Ammon's horn (tissue), 1 donor: ENCODE data around the gene RNASE2.
"Not testable (repeated sequence)": the region's sequence is repeated elsewhere in the genome, so short reads cannot be mapped to it uniquely, and the experiment has no call there.

Experiments
- DNase-seq: peaks from one replicate; pipeline ENCODE4 v3.0.0-alpha.2; 2016; ENCODE audit warnings: low spot score

RNASE2 gene

DNA sequence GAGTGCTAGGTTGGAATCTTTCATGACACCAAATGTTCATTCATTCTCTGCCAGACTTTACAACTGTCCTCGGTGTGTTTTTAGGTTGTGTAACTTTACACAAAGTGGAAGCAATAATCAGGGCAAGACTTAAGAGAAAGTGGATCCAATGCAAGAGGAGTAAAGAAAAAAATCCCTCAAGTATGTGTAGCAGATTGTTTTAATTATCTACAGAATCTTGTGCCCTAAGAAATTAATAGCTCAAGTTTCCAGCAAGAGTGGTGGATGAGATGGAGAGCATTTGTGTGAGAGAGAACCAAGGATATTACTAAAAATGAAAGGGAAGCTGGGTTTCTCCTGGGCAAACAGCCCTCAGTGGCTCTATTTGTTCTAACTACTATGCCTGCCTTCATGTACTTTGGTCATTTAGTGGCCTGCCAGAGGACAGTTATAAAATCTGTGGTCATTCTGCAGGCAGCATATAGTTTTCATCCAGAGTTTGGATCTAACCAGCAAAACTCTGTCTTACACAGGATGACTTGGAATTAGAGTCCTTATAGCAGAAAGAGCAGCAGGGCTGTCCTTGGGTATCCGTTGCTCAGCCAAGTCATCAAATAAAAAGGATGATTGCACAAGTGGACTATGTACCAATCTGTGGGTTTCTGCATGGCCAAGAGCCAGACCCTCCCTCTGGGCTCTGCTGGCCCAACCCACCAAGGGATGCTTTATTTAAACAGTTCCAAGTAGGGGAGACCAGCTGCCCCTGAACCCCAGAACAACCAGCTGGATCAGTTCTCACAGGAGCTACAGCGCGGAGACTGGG, at the start of gene RNASE2:
RNASE2 (plus strand) TSS at position 752 of the 802 bp plus-strand sequence. CDS start 285 bp downstream, outside the sequence.
- peak; percentile 29 for DNase-seq

DNA sequence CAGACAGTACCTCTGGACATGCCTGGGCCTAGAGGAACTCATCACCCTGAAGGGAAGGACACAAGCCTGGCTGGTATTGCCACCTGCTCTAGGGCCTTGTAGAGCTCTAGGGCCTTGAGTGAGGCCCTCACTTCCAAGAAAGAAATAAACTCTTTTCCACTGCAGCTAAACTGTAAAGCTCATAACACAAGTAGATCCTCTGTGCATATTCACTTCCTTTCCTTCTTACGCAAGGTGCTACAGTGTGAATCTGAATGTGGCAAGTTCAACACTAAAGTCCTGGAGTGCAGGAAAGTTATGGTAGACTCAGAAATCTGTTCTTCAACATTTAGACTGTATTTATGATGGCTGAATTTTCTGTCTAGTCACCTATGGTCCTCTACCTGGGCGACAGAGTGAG, 49.6 kb upstream of the RNASE2 start:
- no peak for DNase-seq

DNA sequence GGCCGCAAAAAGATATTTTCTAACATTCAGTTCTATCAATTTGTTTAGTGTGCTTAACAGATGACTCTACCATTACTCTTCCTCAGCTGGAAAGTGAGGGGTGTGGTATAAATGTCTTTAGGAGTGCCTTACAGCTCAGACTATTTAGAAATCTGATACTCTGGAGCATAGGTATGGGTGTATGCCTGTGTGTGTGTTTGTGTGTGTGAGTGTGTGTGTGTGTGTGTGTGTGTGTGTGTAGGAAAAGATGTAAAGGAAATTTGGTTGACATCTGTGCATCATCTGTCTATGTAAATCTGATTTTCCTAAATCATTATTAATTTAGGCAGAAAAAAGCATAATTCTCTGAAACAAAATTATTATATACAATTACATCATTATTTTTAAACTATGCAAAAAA, 48.1 kb upstream of the RNASE2 start:
- no peak for DNase-seq

DNA sequence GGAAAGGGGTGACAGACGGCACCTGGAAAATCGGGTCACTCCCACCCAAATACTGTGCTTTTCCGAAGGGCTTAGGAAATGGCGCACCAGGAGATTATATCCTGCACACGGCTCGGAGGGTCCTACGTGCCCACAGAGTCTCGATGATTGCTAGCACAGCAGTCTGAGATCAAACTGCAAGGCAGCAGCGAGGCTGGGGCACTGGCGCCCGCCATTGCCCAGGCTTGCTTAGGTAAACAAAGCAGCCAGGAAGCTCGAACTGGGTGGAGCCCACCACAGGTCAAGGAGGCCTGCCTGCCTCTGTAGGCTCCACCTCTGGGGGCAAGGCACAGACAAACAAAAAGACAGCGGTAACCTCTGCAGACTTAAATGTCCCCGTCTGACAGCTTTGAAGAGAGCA, 44.5 kb upstream of the RNASE2 start:
- not testable (repeated sequence) for DNase-seq

DNA sequence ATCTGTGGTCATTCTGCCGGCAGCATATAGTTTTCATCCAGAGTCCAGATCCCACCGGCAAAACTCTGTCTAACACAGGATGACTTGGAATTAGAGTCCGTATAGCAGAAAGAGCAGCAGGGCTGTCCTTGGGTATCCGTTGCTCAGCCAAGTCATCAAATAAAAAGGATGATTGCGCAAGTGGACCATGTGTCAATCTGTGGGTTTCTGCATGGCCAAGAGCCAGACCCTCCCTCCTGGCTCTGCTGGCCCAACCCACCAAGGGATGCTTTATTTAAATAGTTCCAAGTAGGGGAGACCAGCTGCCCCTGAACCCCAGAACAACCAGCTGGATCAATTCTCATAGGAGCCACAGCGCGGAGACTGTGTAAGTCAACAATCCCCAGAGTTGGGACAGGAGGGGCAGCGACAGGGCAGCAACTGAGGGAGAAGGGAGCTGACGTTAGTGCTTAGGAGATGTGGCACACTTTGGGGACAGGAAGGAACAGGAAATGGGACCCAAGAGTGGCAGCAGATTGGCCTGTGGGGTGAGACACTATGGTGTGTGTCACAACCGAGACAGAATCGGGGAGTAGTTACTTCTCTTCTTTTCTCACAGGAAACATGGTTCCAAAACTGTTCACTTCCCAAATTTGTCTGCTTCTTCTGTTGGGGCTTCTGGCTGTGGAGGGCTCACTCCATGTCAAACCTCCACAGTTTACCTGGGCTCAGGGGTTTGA, 36.1 kb upstream of the RNASE2 start:
- peak; percentile 40 for DNase-seq

DNA sequence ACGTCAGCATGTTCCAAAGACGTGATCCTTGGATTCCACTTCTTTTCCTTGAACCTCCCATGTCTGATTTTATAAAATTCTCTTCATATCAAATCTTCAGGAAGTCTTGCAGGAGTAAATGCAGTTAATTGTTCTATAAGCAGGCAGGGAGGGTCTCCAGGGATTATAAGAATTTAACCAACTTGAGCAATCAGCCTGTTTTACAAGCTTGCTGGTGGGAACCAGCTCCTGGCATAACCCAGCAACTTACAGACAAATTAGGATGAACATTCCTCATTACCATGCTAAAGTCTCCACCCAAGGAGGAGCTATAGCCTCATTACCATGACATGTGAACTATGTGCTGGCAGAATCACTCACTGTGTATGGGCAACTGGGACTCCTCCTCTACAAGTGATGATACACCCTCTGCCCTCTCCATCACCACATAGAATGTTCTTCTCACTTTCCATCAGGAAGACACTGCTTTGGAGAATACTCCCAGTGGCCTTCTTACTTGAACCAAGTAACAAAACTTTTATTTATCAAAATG, 31.5 kb upstream of the RNASE2 start:
- DNase-seq, result not testable (repeated sequence)

DNA sequence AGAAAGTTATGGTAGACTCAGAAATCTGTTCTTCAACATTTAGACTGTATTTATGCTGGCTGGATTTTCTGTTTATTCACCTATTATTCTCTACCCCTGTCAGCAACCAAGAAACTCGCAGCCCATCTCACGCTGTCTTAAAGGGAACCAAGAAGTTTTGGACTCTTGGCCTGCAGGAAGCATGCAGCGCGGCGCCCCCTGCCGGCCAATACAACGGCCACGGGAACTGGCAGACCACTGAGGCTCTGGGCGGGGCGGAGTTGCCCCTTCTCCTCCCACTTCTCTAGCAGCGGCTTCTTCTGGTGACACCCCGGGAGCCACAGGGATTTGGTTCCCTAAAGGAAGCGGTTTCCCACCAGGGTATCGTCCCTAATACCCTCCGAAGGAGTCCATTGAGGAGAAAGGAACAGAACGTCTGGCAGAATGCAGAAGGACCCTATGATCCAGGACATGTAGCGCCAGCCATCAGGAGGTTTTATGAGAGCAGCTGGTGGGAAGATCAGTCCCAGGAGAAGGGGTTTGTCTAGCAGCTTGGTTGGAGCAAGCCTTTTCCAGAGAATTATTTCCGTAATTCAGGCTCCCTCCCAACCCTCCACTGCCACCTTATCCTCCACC, 21.0 kb upstream of the RNASE2 start:
- peak; percentile 20 for DNase-seq

DNA sequence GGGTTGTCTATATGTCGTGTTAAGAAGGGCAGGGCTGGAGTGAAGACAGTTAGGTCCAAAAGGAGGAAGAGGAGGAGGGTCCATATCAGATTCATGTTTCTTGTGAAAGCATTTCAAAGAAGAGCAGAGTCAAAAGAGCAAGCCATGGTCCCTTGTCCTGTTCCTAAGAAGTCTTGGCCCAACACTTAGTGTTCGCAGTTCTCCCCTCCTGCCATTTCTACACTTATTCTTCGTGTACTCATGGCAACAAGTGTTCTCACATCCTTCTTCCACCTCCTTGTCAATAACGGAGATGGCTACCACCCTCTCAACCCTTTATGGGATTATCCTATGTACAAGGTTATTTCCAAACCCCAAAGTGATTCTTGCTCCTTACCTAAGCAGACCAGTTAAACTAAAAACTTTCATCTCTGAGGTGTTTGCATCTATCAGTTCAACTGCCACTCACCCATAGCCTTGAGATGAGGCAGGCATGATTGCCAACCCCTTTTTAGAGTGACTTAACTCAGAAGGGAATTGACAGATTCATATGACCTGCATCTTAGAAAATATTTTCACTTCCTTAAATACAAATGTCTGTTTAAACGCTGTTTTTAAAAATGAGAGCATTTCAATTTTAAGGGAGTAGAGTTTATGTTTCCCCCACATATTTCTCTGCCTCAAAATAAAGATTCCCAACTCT, 19.8 kb upstream of the RNASE2 start:
- DNase-seq, result no peak

DNA sequence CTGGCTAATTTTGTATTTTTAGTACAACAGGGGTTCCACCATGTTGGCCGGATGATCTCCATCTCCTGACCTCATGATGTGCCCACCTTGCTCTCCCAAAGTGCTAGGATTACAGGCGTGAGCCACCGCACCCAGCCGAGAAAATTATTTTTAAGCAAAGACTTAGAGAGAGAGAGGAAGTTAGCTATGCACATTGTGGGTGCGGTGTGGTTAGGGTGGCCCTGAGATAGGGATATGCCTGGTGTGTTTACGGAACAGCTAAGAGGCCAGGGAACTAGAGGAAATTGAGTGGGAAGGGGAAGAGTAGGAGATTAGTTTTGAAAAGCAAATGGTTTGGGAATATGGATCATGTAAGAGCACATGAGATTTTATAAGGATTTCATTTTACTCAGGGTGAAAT, 10.1 kb upstream of the RNASE2 start:
- DNase-seq, result peak; percentile 65

DNA sequence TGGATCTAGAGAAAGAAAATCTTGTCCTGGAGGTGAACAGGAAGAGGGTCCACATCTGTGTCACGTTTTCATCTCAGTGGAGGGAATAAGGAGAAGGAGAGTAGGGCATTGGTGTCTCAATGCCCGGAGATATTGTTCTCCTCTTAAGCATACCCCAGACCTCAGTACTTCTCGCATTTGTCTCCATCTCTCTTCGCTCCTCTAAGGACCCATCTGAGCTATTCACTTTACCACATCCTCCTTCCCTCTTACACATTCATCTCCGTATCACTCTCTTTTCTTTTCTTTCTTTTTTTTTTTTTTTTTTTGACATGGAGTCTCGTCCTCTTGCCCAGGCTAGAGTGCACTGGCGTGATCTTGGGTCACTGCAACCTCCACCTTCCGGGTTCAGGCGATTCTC, 8.6 kb upstream of the RNASE2 start:
- not testable (repeated sequence) for DNase-seq

DNA sequence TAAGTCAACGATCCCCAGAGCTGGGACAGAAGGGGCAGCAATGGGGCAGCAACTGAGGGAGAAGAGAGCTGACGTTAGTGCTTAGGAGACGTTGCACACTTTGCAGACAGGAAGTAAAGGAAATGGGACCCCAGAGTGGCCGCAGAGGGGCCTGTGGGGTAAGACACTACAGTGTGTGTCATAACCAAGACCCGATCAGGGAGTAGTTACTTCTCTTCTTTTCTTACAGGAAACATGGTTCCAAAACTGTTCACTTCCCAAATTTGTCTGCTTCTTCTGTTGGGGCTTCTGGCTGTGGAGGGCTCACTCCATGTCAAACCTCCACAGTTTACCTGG, 219 bp downstream of the RNASE2 start:
- DNase-seq, result not testable (repeated sequence)

DNA sequence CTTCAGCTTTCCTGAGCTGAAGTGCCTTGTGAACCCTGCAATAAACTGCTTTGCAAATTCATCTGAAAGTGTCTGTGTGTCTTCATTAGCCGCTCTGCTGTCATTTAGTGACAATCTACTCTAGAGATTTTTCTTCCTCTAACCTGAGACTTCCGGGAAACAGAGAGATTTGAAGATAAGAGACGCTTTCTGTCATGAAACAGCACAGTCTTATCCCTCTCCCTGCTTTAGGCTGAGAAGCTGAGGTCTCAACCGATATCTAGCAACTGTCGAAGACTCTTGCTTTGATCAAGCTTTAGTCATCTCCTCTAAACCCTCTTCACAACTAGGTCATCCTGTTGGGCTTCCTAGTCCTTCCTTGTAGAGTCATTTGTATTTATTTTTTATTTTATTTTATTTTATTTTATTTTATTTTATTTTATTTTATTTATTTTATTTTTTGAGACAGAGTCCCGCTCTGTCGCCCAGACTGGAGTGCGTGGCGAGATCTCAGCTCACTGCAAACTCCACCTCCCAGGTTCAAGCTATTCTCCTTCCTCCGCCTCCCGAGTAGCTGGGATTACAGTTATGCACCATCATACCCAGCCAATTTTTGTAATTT, 1.2 kb downstream of the RNASE2 start:
- DNase-seq, result no peak

DNA sequence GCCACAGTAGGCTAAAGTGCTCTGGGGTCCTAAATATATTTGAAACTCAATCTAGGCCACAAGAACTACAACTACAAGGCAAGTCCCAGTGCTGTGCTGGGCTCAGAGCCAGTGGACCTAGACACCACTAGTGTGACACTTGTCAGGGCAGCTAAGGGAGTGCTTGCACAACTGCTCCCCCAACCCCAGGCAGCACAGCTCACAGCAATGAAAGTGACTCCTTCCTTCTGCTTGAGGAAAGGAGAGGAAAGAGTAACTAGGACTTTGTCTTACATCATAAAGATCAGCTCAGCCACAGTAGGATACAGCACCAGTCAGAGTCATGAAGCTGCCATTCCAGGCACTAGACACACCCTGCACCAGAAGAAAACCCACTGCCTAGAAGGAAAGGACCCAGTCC, 3.7 kb downstream of the RNASE2 start:
- not testable (repeated sequence) for DNase-seq

DNA sequence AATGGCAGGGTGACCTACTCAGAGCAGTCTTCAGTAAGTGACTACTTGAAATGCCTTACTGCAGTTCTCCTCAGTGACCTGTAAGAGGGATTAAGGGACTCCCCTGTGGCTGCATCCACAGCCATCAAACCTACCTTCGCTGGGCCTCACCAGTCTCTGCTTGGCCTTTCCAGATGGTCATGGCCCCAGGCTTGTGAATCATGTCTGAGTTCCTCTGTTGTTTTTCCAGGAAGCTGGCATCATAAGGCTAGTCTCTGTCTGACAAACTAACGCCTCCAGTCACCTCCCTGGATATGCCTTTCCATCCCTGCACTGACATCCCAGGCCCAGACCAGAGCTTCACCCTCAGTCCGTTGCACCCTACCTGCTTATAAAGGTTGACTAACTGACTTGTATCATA, 14.0 kb downstream of the RNASE2 start:
- DNase-seq, result no peak

DNA sequence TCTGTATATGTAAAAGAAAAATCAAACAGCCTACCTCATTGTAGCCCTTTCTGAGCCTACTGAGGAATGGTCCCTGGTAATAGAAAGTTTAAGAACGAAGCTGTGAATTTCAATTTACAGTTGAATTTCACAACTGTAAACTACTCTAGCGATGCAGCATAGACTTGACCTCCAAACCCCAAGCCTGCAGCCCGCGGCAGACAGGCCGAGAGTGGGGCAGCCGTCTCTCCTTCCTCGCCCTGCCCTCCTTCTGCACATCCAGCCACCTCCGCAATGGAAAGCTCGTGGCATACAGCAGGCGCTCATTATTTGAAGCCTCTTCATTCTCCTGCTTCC, 15.3 kb downstream of the RNASE2 start:
- DNase-seq, result no peak

DNA sequence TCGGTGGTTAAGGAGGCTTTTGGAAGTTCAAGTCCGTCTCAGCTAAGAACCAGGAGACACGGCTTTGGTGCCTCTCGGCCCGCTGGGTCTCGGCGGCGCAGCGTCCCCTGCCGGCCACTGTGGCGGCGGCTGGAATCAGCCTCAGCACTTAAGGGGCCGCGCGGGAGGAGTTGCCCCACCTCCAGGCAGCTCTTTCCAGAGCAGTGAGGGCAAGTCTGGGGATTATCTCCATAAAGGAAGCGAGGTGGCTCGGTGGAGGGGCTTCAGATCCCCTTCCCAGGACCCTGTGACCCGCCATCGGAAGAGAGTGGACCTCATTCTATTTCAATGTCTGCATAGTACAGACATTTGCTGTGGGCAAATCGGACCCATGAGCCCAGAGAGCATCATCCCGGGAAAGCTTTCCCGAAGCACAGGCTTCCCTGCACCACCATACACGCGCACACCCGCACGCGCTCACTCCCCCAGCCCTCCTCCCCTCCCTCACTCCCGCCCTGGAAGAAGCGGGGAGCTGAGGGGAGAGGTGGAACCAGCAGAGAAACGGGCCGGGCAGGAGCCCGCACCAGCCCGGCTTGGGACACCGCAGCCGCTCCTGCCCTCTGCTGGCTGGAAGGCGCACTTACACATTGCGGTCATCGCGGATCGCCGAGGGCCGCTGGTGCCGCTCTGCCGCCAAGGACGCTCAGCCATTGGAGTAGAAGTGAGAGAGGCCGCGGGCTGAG, 15.9 kb downstream of the RNASE2 start:
- peak; percentile 89 for DNase-seq

DNA sequence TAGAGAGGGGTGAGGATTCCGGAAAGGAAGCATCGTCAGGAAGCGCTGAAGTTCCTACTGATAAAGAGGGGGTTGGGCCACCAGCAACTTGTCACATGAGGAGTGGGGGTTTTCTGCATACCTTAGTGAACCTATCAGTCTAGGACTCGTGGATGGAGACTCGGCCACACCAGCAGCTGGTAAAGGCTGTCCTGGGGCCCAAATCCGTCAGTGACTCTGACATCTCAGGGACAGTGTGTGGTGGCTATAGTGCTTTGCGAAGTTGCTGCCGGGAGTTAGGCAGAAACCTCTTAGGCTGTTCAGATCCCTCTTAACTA, 16.4 kb downstream of the RNASE2 start:
- no peak for DNase-seq

DNA sequence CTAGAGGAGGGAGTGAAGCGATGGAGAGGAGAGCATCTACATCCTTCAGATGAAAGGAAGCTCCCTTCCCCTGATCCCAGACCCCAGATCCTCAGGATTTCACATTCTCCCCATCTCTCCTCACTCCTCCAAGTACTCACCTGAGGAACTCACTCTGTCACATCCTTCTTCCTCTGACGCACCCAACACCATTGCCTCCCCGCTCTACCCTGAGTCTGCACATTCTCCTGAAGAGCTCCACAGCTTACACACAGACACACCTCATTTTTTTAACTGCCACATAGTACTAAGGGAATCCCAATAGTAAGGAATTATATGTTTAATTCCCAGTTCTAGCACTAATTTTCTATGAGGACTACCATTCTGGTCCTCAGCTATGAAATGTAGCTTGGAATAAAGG, 18.2 kb downstream of the RNASE2 start:
- DNase-seq, result no peak

DNA sequence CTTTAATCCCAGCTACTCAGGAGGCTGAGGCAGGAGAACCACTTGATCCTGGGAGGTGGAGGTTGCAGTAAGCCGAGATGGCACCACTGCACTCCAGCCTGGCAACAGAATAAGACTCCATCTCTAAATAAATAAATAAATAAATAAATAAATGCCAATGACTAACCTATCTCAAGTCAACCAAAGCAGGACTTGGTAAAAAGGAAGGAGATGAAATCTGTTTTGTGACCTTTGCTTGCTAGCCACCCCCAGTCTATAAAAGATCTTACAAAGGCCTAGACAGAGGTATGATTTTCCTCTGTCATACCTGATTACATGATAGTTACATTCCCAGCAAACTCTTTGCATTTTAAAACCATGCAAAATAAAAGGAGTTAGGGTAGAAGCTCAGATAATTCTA, 21.0 kb downstream of the RNASE2 start:
- DNase-seq, result no peak

DNA sequence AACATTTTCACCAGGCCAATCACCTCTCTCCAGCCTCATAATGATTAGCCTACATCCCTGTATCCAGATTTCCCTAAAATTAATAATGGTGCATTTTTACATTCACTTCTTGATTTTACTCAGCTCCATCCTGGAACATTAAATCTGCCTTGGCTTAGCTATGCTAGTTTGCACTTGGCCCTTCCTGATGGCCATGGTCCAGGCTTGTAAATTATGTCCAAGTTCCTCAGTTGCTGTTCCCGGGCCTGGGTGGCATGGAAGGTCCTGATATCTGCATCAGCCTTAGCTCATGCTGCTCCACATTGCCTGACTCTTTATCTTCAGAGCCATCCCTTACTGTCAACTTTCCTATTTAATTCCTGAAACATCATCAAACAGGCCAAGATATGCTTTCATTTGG, 23.4 kb downstream of the RNASE2 start:
- no peak for DNase-seq

DNA sequence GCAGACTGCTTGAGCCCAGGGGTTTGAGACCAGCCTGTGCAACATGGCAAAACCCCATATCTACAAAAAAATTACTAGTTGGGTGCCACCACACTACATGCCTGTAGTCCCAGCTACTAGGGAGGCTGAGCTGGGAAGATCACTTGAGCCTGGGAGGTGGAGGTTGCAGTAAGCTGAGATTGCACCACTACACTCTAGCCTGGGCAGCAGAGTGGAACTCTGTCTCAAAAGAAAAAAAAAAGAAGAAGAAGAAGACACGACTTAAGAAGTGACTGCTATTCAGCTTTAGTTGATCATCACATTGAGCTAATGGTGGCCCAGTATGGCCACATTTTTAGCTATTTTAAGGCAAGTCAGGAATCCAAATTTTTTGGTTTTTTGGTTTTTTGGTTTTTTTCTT, 25.6 kb downstream of the RNASE2 start:
- DNase-seq, result no peak
